SW 1271 (cell line): ENCODE results near the gene NOP9.
A peak's percentile ranks its signal among the peaks of the same experiment; 100 is the strongest.

Source experiments
- DNase-seq, 2 experiments: peaks; one replicate each; lab custom pipeline; 2025; lab: John Stamatoyannopoulos, UW

Gene NOP9

GRCh38 chr14:24280797-24281460 is 18.7 kb upstream of the NOP9 start:
- DNase-seq = no peak

- no peak for DNase-seq
Measured at GRCh38 chr14:24281636-24282035, 18.0 kb upstream of the NOP9 start.

GRCh38 chr14:24282736-24283135 is 16.9 kb upstream of the NOP9 start:
- DNase-seq = no peak

- DNase-seq = no peak
Measured at GRCh38 chr14:24283796-24284460, 15.7 kb upstream of the NOP9 start.

- DNase-seq = no peak
Measured at GRCh38 chr14:24284501-24285035, 15.1 kb upstream of the NOP9 start.

- no peak for DNase-seq
Measured at GRCh38 chr14:24285351-24285750, 14.3 kb upstream of the NOP9 start.

- DNase-seq = no peak
Measured at GRCh38 chr14:24286996-24287395, 12.7 kb upstream of the NOP9 start.

- no peak for DNase-seq
Measured at GRCh38 chr14:24289649-24290280, 9.9 kb upstream of the NOP9 start.

- no peak for DNase-seq
Measured at GRCh38 chr14:24290746-24291145, 8.9 kb upstream of the NOP9 start.

GRCh38 chr14:24291446-24292117 is 8.1 kb upstream of the NOP9 start:
- DNase-seq = no peak

- no peak for DNase-seq
Measured at GRCh38 chr14:24292118-24292807, 7.4 kb upstream of the NOP9 start.

GRCh38 chr14:24293525-24293924 is 6.1 kb upstream of the NOP9 start:
- no peak for DNase-seq

GRCh38 chr14:24296341-24297157 is 3.1 kb upstream of the NOP9 start:
- DNase-seq = peak in 1 of 2 experiments; percentile 51

GRCh38 chr14:24297190-24297964 is 2.3 kb upstream of the NOP9 start:
- peak in 1 of 2 experiments; percentile 65 for DNase-seq

- peak in 1 of 2 experiments; percentile 25 for DNase-seq
Measured at GRCh38 chr14:24298892-24299254, 777 bp upstream of the NOP9 start.

- no peak for DNase-seq
Measured at GRCh38 chr14:24300326-24300980, 803 bp downstream of the NOP9 start.

- no peak for DNase-seq
Measured at GRCh38 chr14:24304019-24304387, 4.4 kb downstream of the NOP9 start.

GRCh38 chr14:24307156-24307574 is 7.5 kb downstream of the NOP9 start:
- no peak for DNase-seq

- peak in 1 of 2 experiments; percentile 46 for DNase-seq
Measured at GRCh38 chr14:24307575-24308341, 8.1 kb downstream of the NOP9 start, which contains the start of gene CIDEB. TSS of gene CIDEB (minus strand) at chr14:24307977. CDS start at chr14:24307858, 119 bp downstream.
